Measurements from ENCODE around the gene BAG2.

BAG2 gene

GRCh38 chr6:57221936-57222742 is 50.0 kb downstream of the BAG2 start, which contains the start of gene RAB23:
TSS of gene RAB23 (minus strand) at chr6:57222307. CDS start at chr6:57210380, 11,927 bp downstream.
- peak; percentile 96 for DNase-seq (ENCODE audit: low spot score)

DNA sequence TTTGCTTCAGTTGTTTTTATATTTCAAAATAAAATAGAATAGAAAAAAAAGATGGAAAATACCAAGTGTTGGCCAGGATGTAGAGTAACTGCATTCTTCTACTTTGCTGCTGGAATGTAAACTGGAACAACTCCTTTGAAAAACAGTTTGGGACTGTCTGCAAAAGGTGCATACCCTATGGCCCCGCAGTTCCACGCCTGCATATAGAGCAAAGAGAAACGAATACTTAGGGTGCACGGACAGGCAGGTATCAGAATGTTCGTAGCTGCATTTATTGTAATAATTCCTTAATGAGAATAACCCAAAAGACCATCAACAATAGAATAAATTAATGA is 50.6 kb downstream of the BAG2 start:
- DNase-seq (ENCODE audit: low spot score) = no peak

DNA sequence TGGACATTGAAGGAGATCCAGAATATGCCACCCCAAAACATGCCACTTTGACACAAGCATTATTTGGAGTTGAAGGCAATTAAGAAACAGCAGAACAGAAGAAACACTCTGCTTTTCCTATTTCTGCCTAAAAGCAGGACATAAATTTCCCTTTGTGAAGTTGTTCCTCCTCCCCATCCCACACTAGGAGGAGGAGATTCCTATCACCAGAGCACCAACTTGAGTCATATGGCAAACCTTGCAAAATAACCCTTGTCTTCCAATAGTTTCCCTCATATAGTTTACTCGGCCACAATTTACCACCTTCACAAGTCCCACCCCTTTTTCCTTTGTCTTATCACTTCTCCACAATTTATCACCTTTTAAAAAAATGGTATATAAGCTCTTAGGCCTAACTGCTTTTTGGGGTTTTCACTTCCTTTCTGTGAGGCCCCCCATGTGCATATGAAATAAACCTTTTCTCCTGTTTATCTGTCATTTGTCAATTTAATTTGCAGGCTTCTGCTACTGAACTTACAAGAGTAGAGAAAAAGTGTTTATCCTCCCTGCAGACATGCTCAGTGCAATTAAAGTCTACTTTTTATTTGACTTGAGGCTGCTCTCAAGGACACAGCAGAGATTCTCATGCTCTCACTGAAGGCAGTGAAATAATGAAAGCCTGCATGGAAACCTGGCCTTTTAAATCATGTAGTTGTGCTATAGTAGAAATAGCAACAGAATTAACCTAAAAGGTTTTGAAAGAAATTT is 52.8 kb downstream of the BAG2 start:
- no peak for DNase-seq (ENCODE audit: low spot score)

DNA sequence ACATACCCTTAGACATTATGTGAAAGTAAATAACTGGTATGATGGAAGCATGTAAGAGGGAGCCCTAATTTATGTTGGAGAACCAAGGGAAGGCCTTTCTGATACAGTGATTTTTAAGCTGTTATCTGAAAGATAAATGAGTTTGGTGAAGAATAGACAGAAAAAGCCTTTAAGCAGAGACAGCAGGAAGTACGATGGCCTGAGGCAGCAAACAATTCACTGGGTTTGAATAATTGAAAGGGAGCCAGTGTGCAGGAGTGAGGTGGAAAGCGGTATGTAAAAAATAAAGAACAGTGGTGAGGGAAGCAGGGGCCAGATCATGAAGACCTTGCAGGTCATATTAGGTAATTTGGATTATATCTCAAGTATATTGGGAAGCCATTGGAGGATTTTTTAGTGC is 54.1 kb downstream of the BAG2 start:
- DNase-seq (ENCODE audit: low spot score) = no peak
